HL-60 (cell line): ENCODE results near the gene STIM2.

Source experiments
- DNase-seq, 2 experiments: peaks; one replicate each; pipeline ENCODE4 v3.0.0-alpha.2; 2010 to 2020; ENCODE audit warnings: low read depth in 1 of 2, low spot score in 1 of 2
- H3K27ac ChIP-seq: fragments of 250-450 bp; sonication (Bioruptor Pico); replicated peaks from 2 replicates; pipeline ENCODE4 v1.5.1; 2020; ENCODE audit warnings: mild to moderate bottlenecking, moderate library complexity
- H3K27me3 ChIP-seq: fragments of 250-450 bp; sonication (Bioruptor Pico); 2 replicates; pipeline ENCODE4 v1.5.1; 2021; ENCODE audit warnings: mild to moderate bottlenecking, moderate library complexity; ENCODE audit not compliant: insufficient read depth, poor library complexity, severe bottlenecking
- H3K4me3 ChIP-seq: replicated peaks from 2 replicates; pipeline ENCODE4 v1.5.1; 2011; ENCODE audit warnings: mild to moderate bottlenecking, control low read depth, low read length; ENCODE audit not compliant: insufficient read depth
- CTCF ChIP-seq: IDR thresholded peaks from one replicate; pipeline ENCODE4 v1.5.1; 2011; ENCODE audit warnings: low read length, control low read depth, inconsistent platforms; ENCODE audit not compliant: insufficient read depth
- GABPA ChIP-seq: IDR thresholded peaks from 2 replicates; pipeline ENCODE4 v1.6.1; 2012; ENCODE audit warnings: low read depth
- POLR2AphosphoS5 ChIP-seq: IDR thresholded peaks from 2 replicates; pipeline ENCODE4 v1.6.1; 2012; ENCODE audit warnings: low read depth
- REST ChIP-seq: IDR thresholded peaks from 2 replicates; pipeline ENCODE4 v1.6.1; 2012; ENCODE audit warnings: low read depth; ENCODE audit not compliant: insufficient replicate concordance
- SPI1 ChIP-seq: IDR thresholded peaks from 2 replicates; pipeline ENCODE4 v1.6.1; 2012; ENCODE audit warnings: low read depth, mild to moderate bottlenecking, borderline replicate concordance

STIM2 gene

GRCh38 chr4:27005501-27005900 lies 144.9 kb downstream of the STIM2 start:
- no peak overlapping the region for H3K27ac ChIP-seq
- DNase-seq: peak in 1 of 2 experiments; percentile 13
- TF ChIP-seq SPI1 (no peak), CTCF (no peak), REST (no peak), GABPA (no peak), POLR2AphosphoS5 (no peak)
- no peaks in the 10 kb centered on the region for H3K27me3 ChIP-seq
- H3K4me3 ChIP-seq: no peak overlapping the region

GRCh38 chr4:27005905-27006590 lies 145.4 kb downstream of the STIM2 start:
- no peak overlapping the region for H3K27ac ChIP-seq
- H3K27me3 ChIP-seq: no peaks in the 10 kb centered on the region
- TF ChIP-seq SPI1 (no peak), REST (no peak), GABPA (no peak), CTCF (no peak), POLR2AphosphoS5 (no peak)
- no peak for DNase-seq
- no peak overlapping the region for H3K4me3 ChIP-seq

- DNase-seq: no peak
- no peak for TF ChIP-seq REST
- no peak for TF ChIP-seq SPI1
- no peak for TF ChIP-seq POLR2AphosphoS5
- no peak for TF ChIP-seq CTCF
- no peak for TF ChIP-seq GABPA
- H3K27ac ChIP-seq: no peak overlapping the region
- H3K4me3 ChIP-seq: no peak overlapping the region
- H3K27me3 ChIP-seq: no peaks in the 10 kb centered on the region
Measured at GRCh38 chr4:27006646-27007045, 146.0 kb downstream of the STIM2 start.
